Stomach smooth muscle (tissue), 2 donors: Measurements from ENCODE around the gene BCAP31.

Source experiments
- H3K27ac ChIP-seq: one replicate; pipeline ENCODE4 v1.7.0; 2013; ENCODE audit warnings: mild to moderate bottlenecking, low read length, inconsistent platforms
- H3K27me3 ChIP-seq, 2 donors: one replicate each; pipeline ENCODE4 v1.7.0; 2013; ENCODE audit warnings: low read length in 2 of 2; ENCODE audit not compliant: insufficient read depth in 2 of 2, control insufficient read depth in 1 of 2
- H3K36me3 ChIP-seq, 2 donors: one replicate each; pipeline ENCODE4 v1.7.0; 2013; ENCODE audit warnings: low read length in 2 of 2; ENCODE audit not compliant: control insufficient read depth in 2 of 2, insufficient read depth in 2 of 2
- H3K4me1 ChIP-seq: one replicate; pipeline ENCODE4 v1.7.0; 2013; ENCODE audit warnings: low read length; ENCODE audit not compliant: control insufficient read depth, insufficient read depth
- H3K4me3 ChIP-seq, 2 donors: one replicate each; pipeline ENCODE4 v1.7.0; 2013; ENCODE audit warnings: low read length in 2 of 2
- H3K9ac ChIP-seq, 2 donors: one replicate each; pipeline ENCODE4 v1.7.0; 2013; ENCODE audit warnings: low read length in 2 of 2, mild to moderate bottlenecking in 1 of 2
- H3K9me3 ChIP-seq, 2 donors: one replicate each; pipeline ENCODE4 v1.7.0; 2013; ENCODE audit warnings: low read length in 2 of 2; ENCODE audit not compliant: control insufficient read depth in 2 of 2
- donor health status: healthy.
- donor health status: Pancreatic carcinoma.

Gene BCAP31

GRCh38 chrX:153651540-153652079 lies 72.6 kb downstream of the BCAP31 start:
- H3K27me3 ChIP-seq: peaks cover 12 to 22% of the 10 kb centered on the region in 2 donors
- H3K4me1 ChIP-seq: peaks cover 7% of the 10 kb centered on the region
- peaks cover 0 to 10% of the 10 kb centered on the region in 2 donors for H3K9me3 ChIP-seq

GRCh38 chrX:153650959-153651358 lies 73.2 kb downstream of the BCAP31 start:
- no peak overlapping the region for H3K27ac ChIP-seq

More at GRCh38 chrX:153651540-153652079, 72.6 kb downstream of the BCAP31 start:
- H3K9ac ChIP-seq: no peak overlapping the region
- H3K36me3 ChIP-seq: no peaks in the 10 kb centered on the region
- no peak overlapping the region for H3K27ac ChIP-seq
- H3K4me3 ChIP-seq: no peak overlapping the region

More at GRCh38 chrX:153650959-153651358, 73.2 kb downstream of the BCAP31 start:
- Histone ChIP-seq H3K9ac (no peak overlapping the region), H3K36me3 (no peaks in the 10 kb centered on the region), H3K27me3 (peaks cover 19 to 28% of the 10 kb centered on the region in 2 donors), H3K4me1 (peaks cover 7% of the 10 kb centered on the region), H3K4me3 (no peak overlapping the region), H3K9me3 (peaks cover 0 to 10% of the 10 kb centered on the region in 2 donors)
